Nephron (organoid): ENCODE results near the gene TTLL8.
A peak's percentile ranks its signal among the peaks of the same experiment; 100 is the strongest.

Experiments used
- H3K27ac Mint-ChIP-seq, 3 experiments: 2 replicates each; pipeline ENCODE4 v1.8.0; 2020; ENCODE audit warnings: mixed read lengths in 3 of 3, mild to moderate bottlenecking in 2 of 3, moderate library complexity in 1 of 3
- H3K27me3 Mint-ChIP-seq: 2 replicates; pipeline ENCODE4 v1.8.0; 2021; ENCODE audit warnings: low read depth, mild to moderate bottlenecking, moderate library complexity, mixed read lengths
- H3K36me3 Mint-ChIP-seq: 2 replicates; pipeline ENCODE4 v1.8.0; 2020; ENCODE audit warnings: low read depth, mixed read lengths
- H3K4me1 Mint-ChIP-seq: 2 replicates; pipeline ENCODE4 v1.8.0; 2020; ENCODE audit warnings: mixed read lengths
- H3K4me3 Mint-ChIP-seq, 3 experiments: 2 replicates each; pipeline ENCODE4 v1.8.0; 2020; ENCODE audit warnings: mild to moderate bottlenecking in 3 of 3, mixed read lengths in 3 of 3, moderate library complexity in 2 of 3
- H3K9me3 Mint-ChIP-seq: 2 replicates; pipeline ENCODE4 v1.8.0; 2020; ENCODE audit warnings: mixed read lengths
- CTCF ChIP-seq, 3 experiments: fragments of 200-600 bp; sonication (generic); IDR thresholded peaks; one replicate each; pipeline ENCODE4 v1.5.0; 2021; ENCODE audit warnings: antibody characterized with exemption in 3 of 3; ENCODE audit not compliant: unreplicated experiment in 3 of 3

The TTLL8 gene

GRCh38 chr22:50063589-50064393 lies 5.7 kb upstream of the TTLL8 start:
- Mint-ChIP-seq H3K9me3 (no peaks in the 10 kb centered on the region), H3K4me3 (no peak overlapping the region), H3K27ac (peak overlapping the region in 1 of 3 experiments; percentile 54), H3K4me1 (peaks cover 33% of the 10 kb centered on the region), H3K36me3 (no peaks in the 10 kb centered on the region), H3K27me3 (peaks cover 32% of the 10 kb centered on the region)
- no peak for TF ChIP-seq CTCF (IDR thresholded peaks at IDR 0.05; ENCODE audit: unreplicated experiment in 3 of 3)

GRCh38 chr22:50062509-50063135 lies 4.5 kb upstream of the TTLL8 start:
- no peak overlapping the region for H3K27ac Mint-ChIP-seq
- H3K27me3 Mint-ChIP-seq: peaks cover 29% of the 10 kb centered on the region
- H3K36me3 Mint-ChIP-seq: no peaks in the 10 kb centered on the region
- no peaks in the 10 kb centered on the region for H3K9me3 Mint-ChIP-seq
- H3K4me1 Mint-ChIP-seq: peaks cover 33% of the 10 kb centered on the region
- TF ChIP-seq CTCF (IDR thresholded peaks at IDR 0.05; ENCODE audit: unreplicated experiment in 3 of 3): no peak
- H3K4me3 Mint-ChIP-seq: no peak overlapping the region

- Mint-ChIP-seq H3K4me3 (no peak overlapping the region), H3K27ac (no peak overlapping the region), H3K9me3 (no peaks in the 10 kb centered on the region), H3K27me3 (peaks cover 27% of the 10 kb centered on the region), H3K36me3 (no peaks in the 10 kb centered on the region), H3K4me1 (peaks cover 33% of the 10 kb centered on the region)
- no peak for TF ChIP-seq CTCF (IDR thresholded peaks at IDR 0.05; ENCODE audit: unreplicated experiment in 3 of 3)
These were observed 3.8 kb upstream of the TTLL8 start for GRCh38 chr22:50061824-50062355.

- no peak for TF ChIP-seq CTCF (IDR thresholded peaks at IDR 0.05; ENCODE audit: unreplicated experiment in 3 of 3)
- Mint-ChIP-seq H3K4me1 (peaks cover 33% of the 10 kb centered on the region), H3K27me3 (peaks cover 30% of the 10 kb centered on the region), H3K36me3 (no peaks in the 10 kb centered on the region), H3K4me3 (no peak overlapping the region), H3K9me3 (no peaks in the 10 kb centered on the region), H3K27ac (no peak overlapping the region)
These were observed 3.2 kb upstream of the TTLL8 start for GRCh38 chr22:50061141-50061823.

- no peaks in the 10 kb centered on the region for H3K9me3 Mint-ChIP-seq
- H3K36me3 Mint-ChIP-seq: no peaks in the 10 kb centered on the region
- H3K4me1 Mint-ChIP-seq: peaks cover 30% of the 10 kb centered on the region
- H3K27me3 Mint-ChIP-seq: peaks cover 36% of the 10 kb centered on the region
- peak overlapping the region in 2 of 3 experiments; percentile 31 to 62 for H3K27ac Mint-ChIP-seq
- H3K4me3 Mint-ChIP-seq: peak overlapping the region in 1 of 3 experiments; percentile 77
- no peak for TF ChIP-seq CTCF (IDR thresholded peaks at IDR 0.05; ENCODE audit: unreplicated experiment in 3 of 3)
These were observed 2.5 kb upstream of the TTLL8 start for GRCh38 chr22:50060441-50061140.
